Activated CD4-positive, alpha-beta T cell treated with anti-CD3 and anti-CD28 coated beads for 48 hours (primary cell): ENCODE data around the gene IGF2.
"Not testable (repeated sequence)": the region's sequence is repeated elsewhere in the genome, so short reads cannot be mapped to it uniquely, and the experiment has no call there.

Experiments
- DNase-seq: peaks from one replicate; pipeline ENCODE4 v3.0.0-alpha.2; 2020

IGF2 gene

GRCh38 chr11:2139123-2139521, at the start of gene IGF2:
Gene IGF2, minus strand, starts transcription at chr11:2139389. Its CDS starts 3,866 bp downstream, at chr11:2135523.
- DNase-seq = no peak

GRCh38 chr11:2188745-2189144, 49.6 kb upstream of the IGF2 start:
- no peak for DNase-seq

GRCh38 chr11:2187280-2187707, 48.1 kb upstream of the IGF2 start:
- no peak for DNase-seq

- peak; percentile 68 for DNase-seq
These were observed 47.6 kb upstream of the IGF2 start for GRCh38 chr11:2186669-2187279.

- DNase-seq = no peak
These were observed 46.3 kb upstream of the IGF2 start for GRCh38 chr11:2185324-2186085.

GRCh38 chr11:2182692-2183474, 43.7 kb upstream of the IGF2 start:
- DNase-seq = no peak

- no peak for DNase-seq
These were observed 42.9 kb upstream of the IGF2 start for GRCh38 chr11:2182075-2182474.

GRCh38 chr11:2180789-2181370, 41.7 kb upstream of the IGF2 start:
- no peak for DNase-seq

- no peak for DNase-seq
These were observed 41.2 kb upstream of the IGF2 start for GRCh38 chr11:2180347-2180746.

GRCh38 chr11:2179516-2179915, 40.3 kb upstream of the IGF2 start:
- no peak for DNase-seq

- DNase-seq = no peak
These were observed 39.8 kb upstream of the IGF2 start for GRCh38 chr11:2178906-2179494.

- DNase-seq = not testable (repeated sequence)
These were observed 39.0 kb upstream of the IGF2 start for GRCh38 chr11:2178055-2178773.

GRCh38 chr11:2177076-2177475, 37.9 kb upstream of the IGF2 start:
- no peak for DNase-seq

GRCh38 chr11:2176389-2176900, 37.3 kb upstream of the IGF2 start:
- DNase-seq = no peak

GRCh38 chr11:2175659-2176058, 36.5 kb upstream of the IGF2 start:
- DNase-seq = no peak

- DNase-seq = no peak
These were observed 35.2 kb upstream of the IGF2 start for GRCh38 chr11:2174361-2174760.

GRCh38 chr11:2173761-2174160, 34.6 kb upstream of the IGF2 start:
- DNase-seq = no peak

GRCh38 chr11:2173150-2173693, 34.0 kb upstream of the IGF2 start:
- DNase-seq = peak; percentile 32

GRCh38 chr11:2172676-2173075, 33.5 kb upstream of the IGF2 start:
- no peak for DNase-seq

GRCh38 chr11:2171591-2172003, 32.4 kb upstream of the IGF2 start, which contains the start of gene TH:
Gene TH, minus strand, starts transcription at chr11:2171815. Its CDS starts 29 bp downstream, at chr11:2171786.
- DNase-seq = no peak
